Measurements from ENCODE around the gene SMNDC1.

Gene SMNDC1

GRCh38 chr10:110304780-110305421 is at the start of gene SMNDC1:
SMNDC1 (minus strand) TSS chr10:110304920; CDS start chr10:110303587, 1,333 bp downstream.
- peak; percentile 98 for DNase-seq (ENCODE audit: low read depth)
- no peak for TF ChIP-seq CTCF (IDR thresholded peaks at IDR 0.05; ENCODE audit: insufficient read depth, low read depth, low read length, missing control alignments)
- H3K4me3 ChIP-seq (ENCODE audit: low read depth, low read length), result peak within 1 kb of the TSS; percentile 98

- H3K4me3 ChIP-seq (ENCODE audit: low read depth, low read length), result no peak overlapping the region
- TF ChIP-seq CTCF (IDR thresholded peaks at IDR 0.05; ENCODE audit: insufficient read depth, low read depth, low read length, missing control alignments), result peak; percentile 82
- peak; percentile 86 for DNase-seq (ENCODE audit: low read depth)
Observed at GRCh38 chr10:110354322-110354766, 49.6 kb upstream of the SMNDC1 start.

GRCh38 chr10:110353244-110354119 is 48.8 kb upstream of the SMNDC1 start:
- H3K4me3 ChIP-seq (ENCODE audit: low read depth, low read length), result no peak overlapping the region
- TF ChIP-seq CTCF (IDR thresholded peaks at IDR 0.05; ENCODE audit: insufficient read depth, low read depth, low read length, missing control alignments), result no peak
- DNase-seq (ENCODE audit: low read depth), result no peak

- no peak for DNase-seq (ENCODE audit: low read depth)
- no peak for TF ChIP-seq CTCF (IDR thresholded peaks at IDR 0.05; ENCODE audit: insufficient read depth, low read depth, low read length, missing control alignments)
- no peak overlapping the region for H3K4me3 ChIP-seq (ENCODE audit: low read depth, low read length)
Observed at GRCh38 chr10:110352930-110353243, 48.2 kb upstream of the SMNDC1 start.

- TF ChIP-seq CTCF (IDR thresholded peaks at IDR 0.05; ENCODE audit: insufficient read depth, low read depth, low read length, missing control alignments), result no peak
- no peak for DNase-seq (ENCODE audit: low read depth)
- H3K4me3 ChIP-seq (ENCODE audit: low read depth, low read length), result no peak overlapping the region
Observed at GRCh38 chr10:110350812-110351211, 46.1 kb upstream of the SMNDC1 start.

- no peak overlapping the region for H3K4me3 ChIP-seq (ENCODE audit: low read depth, low read length)
- TF ChIP-seq CTCF (IDR thresholded peaks at IDR 0.05; ENCODE audit: insufficient read depth, low read depth, low read length, missing control alignments), result no peak
- no peak for DNase-seq (ENCODE audit: low read depth)
Observed at GRCh38 chr10:110349831-110350230, 45.1 kb upstream of the SMNDC1 start.
